Measurements from ENCODE around the gene FBXW7.

Gene FBXW7

GRCh38 chr4:152364383-152364782 lies 171.5 kb downstream of the FBXW7 start:
- TF ChIP-seq CTCF (IDR thresholded peaks at IDR 0.05; ENCODE audit: low read depth, low read length) = no peak
- no peak for DNase-seq
- H3K4me3 ChIP-seq (ENCODE audit: low read depth, low read length) = no peak overlapping the region
- H3K27me3 ChIP-seq = no peaks in the 10 kb centered on the region
- peaks cover 4% of the 10 kb centered on the region; the same call in 1 of the 2 replicates for H3K4me1 ChIP-seq
- H3K9me3 ChIP-seq = no peaks in the 10 kb centered on the region
- no peaks in the 10 kb centered on the region; the same call in 1 of the 2 replicates for H3K36me3 ChIP-seq

GRCh38 chr4:152363904-152364303 lies 172.0 kb downstream of the FBXW7 start:
- DNase-seq = no peak
- H3K9me3 ChIP-seq = no peaks in the 10 kb centered on the region
- no peak overlapping the region for H3K4me3 ChIP-seq (ENCODE audit: low read depth, low read length)
- no peaks in the 10 kb centered on the region for H3K27me3 ChIP-seq
- H3K4me1 ChIP-seq = no peaks in the 10 kb centered on the region
- TF ChIP-seq CTCF (IDR thresholded peaks at IDR 0.05; ENCODE audit: low read depth, low read length) = no peak
- no peaks in the 10 kb centered on the region; the same call in 1 of the 2 replicates for H3K36me3 ChIP-seq

- Histone ChIP-seq H3K9me3 (no peaks in the 10 kb centered on the region), H3K4me3 (ENCODE audit: low read depth, low read length) (no peak overlapping the region), H3K27me3 (no peaks in the 10 kb centered on the region), H3K4me1 (no peaks in the 10 kb centered on the region), H3K36me3 (no peaks in the 10 kb centered on the region; the same call in 1 of the 2 replicates)
- DNase-seq = no peak
- no peak for TF ChIP-seq CTCF (IDR thresholded peaks at IDR 0.05; ENCODE audit: low read depth, low read length)
Measured at GRCh38 chr4:152363086-152363485, 172.8 kb downstream of the FBXW7 start.

- no peaks in the 10 kb centered on the region for H3K27me3 ChIP-seq
- H3K4me3 ChIP-seq (ENCODE audit: low read depth, low read length) = no peak overlapping the region
- no peaks in the 10 kb centered on the region for H3K4me1 ChIP-seq
- no peaks in the 10 kb centered on the region for H3K36me3 ChIP-seq
- no peaks in the 10 kb centered on the region for H3K9me3 ChIP-seq
- TF ChIP-seq CTCF (IDR thresholded peaks at IDR 0.05; ENCODE audit: low read depth, low read length) = no peak
- DNase-seq = no peak
Measured at GRCh38 chr4:152360045-152360410, 175.9 kb downstream of the FBXW7 start.

- no peaks in the 10 kb centered on the region for H3K36me3 ChIP-seq
- no peaks in the 10 kb centered on the region for H3K27me3 ChIP-seq
- no peak overlapping the region for H3K4me3 ChIP-seq (ENCODE audit: low read depth, low read length)
- DNase-seq = no peak
- H3K4me1 ChIP-seq = no peaks in the 10 kb centered on the region
- H3K9me3 ChIP-seq = no peaks in the 10 kb centered on the region
- no peak for TF ChIP-seq CTCF (IDR thresholded peaks at IDR 0.05; ENCODE audit: low read depth, low read length)
Measured at GRCh38 chr4:152359208-152360044, 176.5 kb downstream of the FBXW7 start.

GRCh38 chr4:152357206-152357605 lies 178.7 kb downstream of the FBXW7 start:
- DNase-seq = no peak
- H3K36me3 ChIP-seq = no peaks in the 10 kb centered on the region
- no peaks in the 10 kb centered on the region for H3K27me3 ChIP-seq
- no peak overlapping the region for H3K4me3 ChIP-seq (ENCODE audit: low read depth, low read length)
- no peak for TF ChIP-seq CTCF (IDR thresholded peaks at IDR 0.05; ENCODE audit: low read depth, low read length)
- H3K9me3 ChIP-seq = no peaks in the 10 kb centered on the region
- no peaks in the 10 kb centered on the region for H3K4me1 ChIP-seq

Measured in BE2C (cell line).